ENCODE data around the gene THEM5.
A peak's percentile ranks its signal among the peaks of the same experiment; 100 is the strongest.
"Not testable (repeated sequence)": the region's sequence is repeated elsewhere in the genome, so short reads cannot be mapped to it uniquely, and the experiment has no call there.

The THEM5 gene

GRCh38 chr1:151867321-151867720 lies 13.8 kb upstream of the THEM5 start:
- DNase-seq, result no peak

GRCh38 chr1:151864411-151864810 lies 10.9 kb upstream of the THEM5 start:
- DNase-seq, result no peak

- no peak for DNase-seq
These were observed 9.1 kb upstream of the THEM5 start for GRCh38 chr1:151862604-151863003.

- DNase-seq, result no peak
These were observed 7.1 kb upstream of the THEM5 start for GRCh38 chr1:151860504-151861187.

GRCh38 chr1:151859891-151860293 lies 6.4 kb upstream of the THEM5 start:
- DNase-seq, result no peak

- DNase-seq, result no peak
These were observed 5.6 kb upstream of the THEM5 start for GRCh38 chr1:151858886-151859665.

GRCh38 chr1:151858030-151858746 lies 4.7 kb upstream of the THEM5 start:
- no peak for DNase-seq

GRCh38 chr1:151855933-151856332 lies 2.4 kb upstream of the THEM5 start:
- DNase-seq, result no peak

GRCh38 chr1:151855516-151855915 lies 2.0 kb upstream of the THEM5 start:
- not testable (repeated sequence) for DNase-seq

- no peak for DNase-seq
These were observed 1.1 kb upstream of the THEM5 start for GRCh38 chr1:151854658-151855057.

- no peak for DNase-seq
These were observed 779 bp downstream of the THEM5 start for GRCh38 chr1:151852733-151853132.

- no peak for DNase-seq
These were observed 1.6 kb downstream of the THEM5 start for GRCh38 chr1:151851886-151852285.

GRCh38 chr1:151849871-151850270 lies 3.6 kb downstream of the THEM5 start:
- DNase-seq, result no peak

- no peak for DNase-seq
These were observed 4.4 kb downstream of the THEM5 start for GRCh38 chr1:151849126-151849525.

GRCh38 chr1:151847867-151848596 lies 5.5 kb downstream of the THEM5 start:
- DNase-seq, result no peak

- DNase-seq, result no peak
These were observed 6.8 kb downstream of the THEM5 start for GRCh38 chr1:151846686-151847237.

GRCh38 chr1:151846062-151846568 lies 7.4 kb downstream of the THEM5 start:
- no peak for DNase-seq

GRCh38 chr1:151843398-151843797 lies 10.1 kb downstream of the THEM5 start:
- no peak for DNase-seq

GRCh38 chr1:151841141-151841540 lies 12.4 kb downstream of the THEM5 start:
- DNase-seq, result no peak

GRCh38 chr1:151840421-151840820 lies 13.1 kb downstream of the THEM5 start:
- no peak for DNase-seq

GRCh38 chr1:151839457-151840403 lies 13.8 kb downstream of the THEM5 start, which contains the start of gene C2CD4D:
Gene C2CD4D, minus strand, starts transcription at chr1:151839820. Its CDS starts 831 bp downstream, at chr1:151838989.
- DNase-seq, result peak; percentile 20

Measured in NCI-H1417 treated with DMSO at 0.1 percent for 48 hours (cell line).